ENCODE measurements around the gene PTPRN2.
"Not testable (repeated sequence)": the region's sequence is repeated elsewhere in the genome, so short reads cannot be mapped to it uniquely, and the experiment has no call there.

Gene PTPRN2

GRCh38 chr7:157952050-157952667, 635.5 kb downstream of the PTPRN2 start:
- DNase-seq (ENCODE audit: low read depth in 2 of 2): no peak

- no peak for DNase-seq (ENCODE audit: low read depth in 2 of 2)
Observed at GRCh38 chr7:157951300-157952049, 636.1 kb downstream of the PTPRN2 start.

GRCh38 chr7:157949711-157950110, 637.9 kb downstream of the PTPRN2 start:
- no peak for DNase-seq (ENCODE audit: low read depth in 2 of 2)

- no peak for DNase-seq (ENCODE audit: low read depth in 2 of 2)
Observed at GRCh38 chr7:157947504-157947903, 640.1 kb downstream of the PTPRN2 start.

- no peak for DNase-seq (ENCODE audit: low read depth in 2 of 2)
Observed at GRCh38 chr7:157946398-157947060, 641.1 kb downstream of the PTPRN2 start.

- DNase-seq (ENCODE audit: low read depth in 2 of 2): no peak
Observed at GRCh38 chr7:157945401-157945800, 642.2 kb downstream of the PTPRN2 start.

GRCh38 chr7:157944734-157945291, 642.8 kb downstream of the PTPRN2 start:
- DNase-seq (ENCODE audit: low read depth in 2 of 2): no peak

GRCh38 chr7:157944051-157944450, 643.6 kb downstream of the PTPRN2 start:
- DNase-seq (ENCODE audit: low read depth in 2 of 2): no peak

- DNase-seq (ENCODE audit: low read depth in 2 of 2): no peak
Observed at GRCh38 chr7:157943561-157943960, 644.1 kb downstream of the PTPRN2 start.

GRCh38 chr7:157941210-157941609, 646.4 kb downstream of the PTPRN2 start:
- DNase-seq (ENCODE audit: low read depth in 2 of 2): no peak

- no peak for DNase-seq (ENCODE audit: low read depth in 2 of 2)
Observed at GRCh38 chr7:157940497-157940896, 647.1 kb downstream of the PTPRN2 start.

GRCh38 chr7:157938211-157938610, 649.4 kb downstream of the PTPRN2 start:
- DNase-seq (ENCODE audit: low read depth in 2 of 2): no peak

GRCh38 chr7:157937406-157937805, 650.2 kb downstream of the PTPRN2 start:
- no peak for DNase-seq (ENCODE audit: low read depth in 2 of 2)

- DNase-seq (ENCODE audit: low read depth in 2 of 2): no peak
Observed at GRCh38 chr7:157936976-157937375, 650.6 kb downstream of the PTPRN2 start.

GRCh38 chr7:157935721-157936120, 651.9 kb downstream of the PTPRN2 start:
- not testable (repeated sequence) for DNase-seq (ENCODE audit: low read depth in 2 of 2)

GRCh38 chr7:157933219-157934155, 654.1 kb downstream of the PTPRN2 start:
- DNase-seq (ENCODE audit: low read depth in 2 of 2): not testable (repeated sequence)

GRCh38 chr7:157932498-157933218, 655.0 kb downstream of the PTPRN2 start:
- DNase-seq (ENCODE audit: low read depth in 2 of 2): no peak

- DNase-seq (ENCODE audit: low read depth in 2 of 2): no peak
Observed at GRCh38 chr7:157930926-157931466, 656.6 kb downstream of the PTPRN2 start.

GRCh38 chr7:157930441-157930840, 657.2 kb downstream of the PTPRN2 start:
- no peak for DNase-seq (ENCODE audit: low read depth in 2 of 2)

GRCh38 chr7:157929671-157930070, 658.0 kb downstream of the PTPRN2 start:
- no peak for DNase-seq (ENCODE audit: low read depth in 2 of 2)

Data from stimulated activated CD8-positive, alpha-beta memory T cell treated with anti-CD3 and anti-CD28 coated beads, Interleukin-15, amount 100 ng/mL, for 48 hours (primary cell).